Activated naive CD8-positive, alpha-beta T cell treated with anti-CD3 and anti-CD28 coated beads, Interleukin-2, amount 10 ng/mL, durations not matched to agents 7 days and 5 days (primary cell): ENCODE results near the gene LMBRD1. TPM values are rescaled to one million over a fixed set of nuclear protein-coding genes. Genes with fewer than 3 reads are reported as not detected.
"Not testable (repeated sequence)": the region's sequence is repeated elsewhere in the genome, so short reads cannot be mapped to it uniquely, and the experiment has no call there.

Source experiments
- ATAC-seq: fragments of 150-1000 bp; cut with Tn5 transposase; one replicate; pipeline ENCODE4 v1.10.0; 2021; ENCODE audit warnings: low read depth, moderate library complexity
- POLR2A ChIA-PET: fragments of 350-600 bp; sonication (Branson Sonifier 250); formaldehyde crosslinking; loops from one replicate; lab custom pipeline; 2021; ENCODE audit warnings: antibody characterized with exemption; lab: Charles Lee
- DNase-seq: peaks from one replicate; pipeline ENCODE4 v3.0.0; 2021
- H3K27ac Mint-ChIP-seq: one replicate; pipeline ENCODE4 v1.8.0; 2022; ENCODE audit warnings: mild to moderate bottlenecking, mixed read lengths
- H3K27me3 Mint-ChIP-seq: one replicate; pipeline ENCODE4 v1.8.0; 2022; ENCODE audit warnings: mild to moderate bottlenecking, moderate library complexity, mixed read lengths
- H3K36me3 Mint-ChIP-seq: one replicate; pipeline ENCODE4 v1.8.0; 2021; ENCODE audit warnings: mild to moderate bottlenecking, mixed read lengths
- H3K4me1 Mint-ChIP-seq: one replicate; pipeline ENCODE4 v1.8.0; 2021; ENCODE audit warnings: mixed read lengths
- H3K4me3 Mint-ChIP-seq: one replicate; pipeline ENCODE4 v1.8.0; 2022; ENCODE audit warnings: mild to moderate bottlenecking, moderate library complexity, mixed read lengths
- H3K9me3 Mint-ChIP-seq: one replicate; pipeline ENCODE4 v1.8.0; 2021; ENCODE audit warnings: mixed read lengths
- total RNA-seq, 2 experiments: library from RNA; stranded (reverse); gene quantifications; one replicate each; pipeline ENCODE4 v1.2.3, GENCODE V29; 2021

LMBRD1 gene
- total RNA-seq, 2 experiments from 2014 or later: 27.7 to 30.5 TPM

DNA sequence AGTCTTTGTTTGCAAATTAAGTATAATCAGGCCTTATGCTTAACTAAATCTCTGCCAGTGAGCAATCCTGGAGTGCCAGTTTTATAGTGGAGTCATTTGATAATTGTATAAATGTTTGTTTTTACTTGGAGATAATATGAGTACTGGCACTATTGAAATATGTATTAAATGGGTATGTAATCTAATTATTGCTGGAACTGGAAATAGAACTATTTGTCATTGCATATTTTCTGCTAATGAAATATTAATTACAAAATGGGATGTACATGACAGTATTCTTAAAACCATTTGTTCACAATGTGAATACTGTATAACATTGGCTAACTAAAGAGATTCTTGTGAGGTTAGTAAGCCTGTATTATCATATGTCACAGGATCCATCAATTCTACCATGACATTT is 20.5 kb upstream of the LMBRD1 start:
- DNase-seq (no peak), ATAC-seq (no peak)
- H3K36me3 Mint-ChIP-seq: peaks cover 7% of the 10 kb centered on the region
- H3K4me1 Mint-ChIP-seq: peaks cover 44% of the 10 kb centered on the region
- POLR2A ChIA-PET: interaction anchor here (3.3 kb wide), 1 partner anchor 21 kb away, joined by 29 read pairs; the partner anchor contains the start of gene LMBRD1
- H3K27ac Mint-ChIP-seq: no peak overlapping the region
- H3K27me3 Mint-ChIP-seq: no peaks in the 10 kb centered on the region
- H3K4me3 Mint-ChIP-seq: no peak overlapping the region
- H3K9me3 Mint-ChIP-seq: peaks cover 1% of the 10 kb centered on the region

DNA sequence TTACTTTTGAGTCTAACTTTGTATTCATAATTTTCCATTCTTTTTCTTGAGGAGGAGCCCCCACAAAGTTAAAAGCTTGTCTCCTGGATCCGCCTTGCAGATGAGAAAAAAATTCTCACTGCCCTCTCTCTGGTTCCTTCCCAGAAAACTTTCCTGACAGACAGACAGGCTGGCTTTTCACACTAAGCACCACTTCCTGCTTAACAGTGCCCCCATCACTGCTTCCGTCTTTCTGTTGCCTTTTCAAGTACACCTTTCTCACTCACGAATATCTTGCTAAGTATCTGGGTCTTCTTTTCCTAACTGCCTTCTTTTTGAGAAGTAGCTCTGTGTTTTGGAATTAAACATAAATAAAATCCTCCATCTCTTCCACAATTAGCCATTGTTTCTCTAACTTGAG is 19.8 kb upstream of the LMBRD1 start:
- Mint-ChIP-seq H3K36me3 (peaks cover 12% of the 10 kb centered on the region), H3K27ac (peak overlapping the region; percentile 87), H3K4me3 (peak overlapping the region; percentile 82), H3K9me3 (peaks cover 2% of the 10 kb centered on the region), H3K27me3 (no peaks in the 10 kb centered on the region), H3K4me1 (peaks cover 46% of the 10 kb centered on the region)
- POLR2A ChIA-PET: interaction anchor here (1.2 to 3.3 kb wide), 2 partner anchors 11 to 20 kb away, joined by 5 to 29 read pairs; partner anchors contain the start of gene LMBRD1
- ATAC-seq: peak; percentile 49
- no peak for DNase-seq

DNA sequence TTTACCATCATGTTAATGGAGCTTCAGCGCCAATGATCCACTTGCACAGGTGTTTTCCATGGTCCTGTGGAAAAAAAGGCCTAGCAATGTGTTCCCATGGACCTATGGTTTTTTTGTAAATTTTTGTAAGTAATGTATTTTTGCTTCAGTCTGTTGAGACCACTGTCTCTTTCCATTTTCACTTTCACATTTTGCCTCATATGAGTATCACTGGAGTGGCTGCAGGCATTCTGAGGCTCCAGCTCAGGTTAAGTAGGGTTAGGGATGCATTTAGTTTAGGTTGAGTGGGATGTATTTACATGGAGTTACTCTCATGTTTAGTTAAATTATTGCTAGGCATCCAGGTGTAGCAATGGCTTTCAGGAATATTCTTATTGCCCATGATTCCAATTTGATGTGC is 19.2 kb upstream of the LMBRD1 start:
- Mint-ChIP-seq H3K4me3 (peak overlapping the region; percentile 82), H3K36me3 (peaks cover 14% of the 10 kb centered on the region), H3K27me3 (no peaks in the 10 kb centered on the region), H3K27ac (peak overlapping the region; percentile 87), H3K4me1 (peaks cover 46% of the 10 kb centered on the region), H3K9me3 (peaks cover 4% of the 10 kb centered on the region)
- POLR2A ChIA-PET: interaction anchor here (1.2 to 3.3 kb wide), 2 partner anchors 10 to 19 kb away, joined by 5 to 29 read pairs; partner anchors contain the start of gene LMBRD1
- peak; percentile 76 for ATAC-seq
- no peak for DNase-seq

- ATAC-seq: peak; percentile 19
- Mint-ChIP-seq H3K4me3 (peak overlapping the region; percentile 61), H3K4me1 (peaks cover 43% of the 10 kb centered on the region), H3K27me3 (no peaks in the 10 kb centered on the region), H3K36me3 (peaks cover 14% of the 10 kb centered on the region), H3K27ac (peak overlapping the region; percentile 78), H3K9me3 (peaks cover 6% of the 10 kb centered on the region)
- DNase-seq: no peak
- POLR2A ChIA-PET: no interaction called here
Observed at GRCh38 chr6:69813508-69813907, 16.7 kb upstream of the LMBRD1 start.

DNA sequence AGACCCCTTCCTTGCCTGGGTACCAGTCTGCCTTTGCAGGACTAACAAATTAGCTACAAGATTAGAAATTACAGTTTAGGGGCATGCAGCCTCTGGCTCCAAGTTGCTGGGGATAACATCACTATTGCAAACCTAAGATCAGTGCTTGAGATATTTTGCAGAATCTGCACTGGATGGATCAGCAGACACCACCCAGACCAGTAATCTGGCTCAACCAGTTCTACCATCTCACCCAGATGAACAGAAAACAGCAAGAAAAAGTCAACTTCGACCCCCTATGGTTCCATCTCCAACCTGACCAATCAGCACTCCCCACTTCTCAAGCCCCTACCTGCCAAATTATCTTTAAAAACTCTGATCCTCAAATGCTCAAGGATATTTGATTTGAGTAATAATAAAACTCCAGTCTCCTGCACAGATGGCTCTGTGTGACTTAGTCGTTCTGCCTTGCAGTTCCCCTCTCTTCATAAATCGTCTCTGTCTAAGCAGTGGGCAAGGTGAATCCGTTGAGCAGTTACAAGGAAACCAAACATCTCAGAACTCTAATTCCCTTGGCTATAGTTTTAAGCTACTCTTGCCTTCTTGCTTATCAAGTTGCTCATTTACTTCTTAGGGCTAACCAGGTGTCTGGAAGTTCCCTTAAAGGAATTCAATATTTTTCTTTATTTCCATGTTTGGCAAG is 16.1 kb upstream of the LMBRD1 start:
- H3K4me3 Mint-ChIP-seq: peak overlapping the region; percentile 61
- POLR2A ChIA-PET: no interaction called here
- H3K9me3 Mint-ChIP-seq: peaks cover 8% of the 10 kb centered on the region
- no peaks in the 10 kb centered on the region for H3K27me3 Mint-ChIP-seq
- peaks cover 14% of the 10 kb centered on the region for H3K36me3 Mint-ChIP-seq
- peaks cover 43% of the 10 kb centered on the region for H3K4me1 Mint-ChIP-seq
- ATAC-seq (no peak), DNase-seq (no peak)
- peak overlapping the region; percentile 78 for H3K27ac Mint-ChIP-seq

GRCh38 chr6:69802995-69803394 is 6.2 kb upstream of the LMBRD1 start:
- POLR2A ChIA-PET: no interaction called here
- H3K9me3 Mint-ChIP-seq: peaks cover 3% of the 10 kb centered on the region
- no peaks in the 10 kb centered on the region for H3K4me1 Mint-ChIP-seq
- DNase-seq: no peak
- ATAC-seq: no peak
- H3K4me3 Mint-ChIP-seq: no peak overlapping the region
- H3K36me3 Mint-ChIP-seq: no peaks in the 10 kb centered on the region
- H3K27me3 Mint-ChIP-seq: no peaks in the 10 kb centered on the region
- H3K27ac Mint-ChIP-seq: no peak overlapping the region

GRCh38 chr6:69801711-69802110 is 4.9 kb upstream of the LMBRD1 start:
- Mint-ChIP-seq H3K27ac (no peak overlapping the region), H3K27me3 (no peaks in the 10 kb centered on the region), H3K36me3 (no peaks in the 10 kb centered on the region), H3K4me1 (peaks cover 10% of the 10 kb centered on the region), H3K4me3 (no peak overlapping the region), H3K9me3 (peaks cover 3% of the 10 kb centered on the region)
- ATAC-seq: no peak
- no peak for DNase-seq
- POLR2A ChIA-PET: no interaction called here

GRCh38 chr6:69801225-69801624 is 4.4 kb upstream of the LMBRD1 start:
- Mint-ChIP-seq H3K36me3 (no peaks in the 10 kb centered on the region), H3K27ac (no peak overlapping the region), H3K27me3 (no peaks in the 10 kb centered on the region), H3K4me3 (no peak overlapping the region), H3K4me1 (peaks cover 10% of the 10 kb centered on the region), H3K9me3 (peaks cover 3% of the 10 kb centered on the region)
- POLR2A ChIA-PET: no interaction called here
- ATAC-seq (no peak), DNase-seq (no peak)

DNA sequence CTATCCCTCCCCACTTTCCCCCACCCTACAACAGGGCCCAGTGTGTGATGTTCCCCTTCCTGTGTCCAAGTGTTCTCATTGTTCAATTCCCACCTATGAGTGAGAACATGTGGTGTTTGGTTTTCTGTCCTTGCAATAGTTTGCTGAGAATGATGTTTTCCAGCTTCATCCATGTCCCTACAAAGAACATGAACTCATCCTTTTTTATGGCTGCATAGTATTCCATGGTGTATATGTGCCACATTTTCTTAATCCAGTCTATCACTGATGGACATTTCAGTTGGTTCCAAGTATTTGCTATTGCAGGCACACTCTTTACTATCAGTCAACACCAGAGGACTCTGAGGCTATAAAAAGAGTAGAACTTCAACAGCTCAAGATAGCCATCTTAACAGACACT is 2.0 kb upstream of the LMBRD1 start:
- H3K27ac Mint-ChIP-seq, H3K9me3 Mint-ChIP-seq, DNase-seq, POLR2A ChIA-PET, H3K4me3 Mint-ChIP-seq, H3K27me3 Mint-ChIP-seq, ATAC-seq, H3K36me3 Mint-ChIP-seq: not testable (repeated sequence)
- peaks cover 27% of the 10 kb centered on the region for H3K4me1 Mint-ChIP-seq

DNA sequence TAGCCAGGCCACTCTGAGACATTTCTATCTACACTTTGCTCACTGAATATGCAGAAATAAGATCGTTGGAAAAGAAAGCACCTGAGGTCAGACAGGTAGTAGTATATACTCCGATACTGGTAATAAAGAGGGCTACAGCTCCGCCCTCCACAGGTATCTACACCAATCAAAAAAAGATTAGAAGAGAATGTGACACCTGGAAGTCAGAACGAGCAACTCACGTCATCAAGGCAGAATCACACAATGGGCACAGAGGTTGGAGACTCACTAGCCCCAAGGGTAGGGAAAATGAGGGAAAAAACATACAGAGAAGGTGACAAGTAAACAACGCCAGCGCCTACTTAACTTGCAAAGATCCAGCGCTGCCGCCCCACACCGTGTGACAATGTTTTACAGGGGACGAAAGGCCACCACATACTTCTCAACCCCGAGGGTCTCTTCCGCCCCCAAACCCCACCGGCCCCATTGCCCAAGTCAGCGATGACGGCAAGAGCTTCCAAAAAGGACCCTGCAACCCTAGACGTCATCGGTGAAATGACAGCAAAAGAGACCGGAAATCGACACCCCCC is 653 bp downstream of the LMBRD1 start:
- Mint-ChIP-seq H3K27me3 (no peaks in the 10 kb centered on the region), H3K4me3 (peak overlapping the region; percentile 95), H3K4me1 (peaks cover 37% of the 10 kb centered on the region), H3K27ac (peak overlapping the region; percentile 96), H3K9me3 (peaks cover 3% of the 10 kb centered on the region), H3K36me3 (peaks cover 8% of the 10 kb centered on the region)
- ATAC-seq (peak; percentile 28), DNase-seq (no peak)
- POLR2A ChIA-PET: interaction anchor here (0.6 to 2.2 kb wide), 4 partner anchors 11 to 872 kb away, joined by 3 to 29 read pairs (median 4); partner anchors contain the start of gene FAM135A

DNA sequence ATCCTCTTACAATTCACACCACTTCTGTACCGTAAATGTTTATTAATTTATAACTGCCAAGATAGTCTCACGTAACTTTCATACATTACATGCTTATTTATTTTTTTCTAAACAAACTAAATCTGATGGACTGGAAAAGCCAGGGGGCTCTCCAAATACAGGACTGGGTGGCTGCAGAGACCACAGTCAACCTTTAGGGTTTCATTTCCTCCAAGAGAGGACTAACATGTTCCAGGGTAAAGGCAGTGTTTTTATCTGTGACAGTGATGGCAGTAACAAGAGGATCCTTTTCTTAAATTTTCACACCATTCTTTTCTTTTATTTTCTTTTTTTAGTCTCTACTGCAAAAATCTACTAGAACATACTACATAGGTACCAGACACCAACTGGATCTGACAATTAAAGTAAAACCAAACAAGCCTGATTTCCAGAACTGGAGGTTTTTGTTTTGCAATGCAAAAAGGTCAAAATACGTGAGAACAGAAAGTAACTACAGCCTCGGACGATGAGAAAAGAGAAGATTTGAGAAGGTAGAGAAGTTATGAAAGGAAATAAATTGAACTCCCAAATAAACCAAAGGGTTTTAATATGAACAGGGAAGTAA is 1.2 kb downstream of the LMBRD1 start:
- DNase-seq: no peak
- peaks cover 37% of the 10 kb centered on the region for H3K4me1 Mint-ChIP-seq
- peaks cover 8% of the 10 kb centered on the region for H3K36me3 Mint-ChIP-seq
- H3K9me3 Mint-ChIP-seq: peaks cover 3% of the 10 kb centered on the region
- H3K27me3 Mint-ChIP-seq: no peaks in the 10 kb centered on the region
- POLR2A ChIA-PET: interaction anchor here (1.6 to 2.2 kb wide), 2 partner anchors 11 to 20 kb away, joined by 5 to 29 read pairs; no protein-coding TSS in a partner anchor
- peak overlapping the region; percentile 96 for H3K27ac Mint-ChIP-seq
- ATAC-seq: no peak
- H3K4me3 Mint-ChIP-seq: peak overlapping the region; percentile 95

GRCh38 chr6:69792292-69792691 is 4.5 kb downstream of the LMBRD1 start:
- no peak overlapping the region for H3K27ac Mint-ChIP-seq

GRCh38 chr6:69791065-69791471 is 5.7 kb downstream of the LMBRD1 start:
- Mint-ChIP-seq H3K4me1 (peaks cover 28% of the 10 kb centered on the region), H3K4me3 (no peak overlapping the region)
- no peak for ATAC-seq

More at GRCh38 chr6:69792292-69792691, 4.5 kb downstream of the LMBRD1 start:
- DNase-seq (no peak), ATAC-seq (no peak)
- POLR2A ChIA-PET: no interaction called here
- Mint-ChIP-seq H3K27me3 (no peaks in the 10 kb centered on the region), H3K4me3 (no peak overlapping the region), H3K9me3 (no peaks in the 10 kb centered on the region), H3K4me1 (peaks cover 33% of the 10 kb centered on the region), H3K36me3 (peaks cover 14% of the 10 kb centered on the region)

More at GRCh38 chr6:69791065-69791471, 5.7 kb downstream of the LMBRD1 start:
- H3K36me3 Mint-ChIP-seq: peaks cover 16% of the 10 kb centered on the region
- POLR2A ChIA-PET: no interaction called here
- no peaks in the 10 kb centered on the region for H3K27me3 Mint-ChIP-seq
- H3K27ac Mint-ChIP-seq: no peak overlapping the region
- no peak for DNase-seq
- H3K9me3 Mint-ChIP-seq: no peaks in the 10 kb centered on the region
